NCI-H748 (cell line): ENCODE data around the gene GRIK3.

Source experiments
- DNase-seq: peaks from one replicate; lab custom pipeline; 2025; ENCODE audit not compliant: unreplicated experiment; lab: John Stamatoyannopoulos, UW

The GRIK3 gene

GRCh38 chr1:37047542-37047941 is 13.2 kb upstream of the GRIK3 start:
- no peak for DNase-seq

GRCh38 chr1:37043101-37043500 is 8.8 kb upstream of the GRIK3 start:
- no peak for DNase-seq

GRCh38 chr1:37042506-37042905 is 8.2 kb upstream of the GRIK3 start:
- no peak for DNase-seq

GRCh38 chr1:37041483-37041882 is 7.2 kb upstream of the GRIK3 start:
- no peak for DNase-seq

GRCh38 chr1:37040773-37041172 is 6.5 kb upstream of the GRIK3 start:
- peak; percentile 31 for DNase-seq

GRCh38 chr1:37040261-37040660 is 5.9 kb upstream of the GRIK3 start:
- peak; percentile 39 for DNase-seq

- DNase-seq = peak; percentile 92
Measured at GRCh38 chr1:37038227-37039093, 4.1 kb upstream of the GRIK3 start.

GRCh38 chr1:37037690-37038089 is 3.4 kb upstream of the GRIK3 start:
- DNase-seq = peak; percentile 34

- no peak for DNase-seq
Measured at GRCh38 chr1:37036667-37037053, 2.3 kb upstream of the GRIK3 start.

- no peak for DNase-seq
Measured at GRCh38 chr1:37035796-37036666, 1.7 kb upstream of the GRIK3 start.

- DNase-seq = peak; percentile 55
Measured at GRCh38 chr1:37035014-37035691, 838 bp upstream of the GRIK3 start.

- peak; percentile 36 for DNase-seq
Measured at GRCh38 chr1:37033355-37034101, 787 bp downstream of the GRIK3 start.

GRCh38 chr1:37032660-37033354 is 1.5 kb downstream of the GRIK3 start:
- DNase-seq = no peak

- DNase-seq = no peak
Measured at GRCh38 chr1:37031871-37032270, 2.4 kb downstream of the GRIK3 start.

- DNase-seq = no peak
Measured at GRCh38 chr1:37031429-37031828, 2.9 kb downstream of the GRIK3 start.

GRCh38 chr1:37028981-37029617 is 5.2 kb downstream of the GRIK3 start:
- DNase-seq = peak; percentile 12

GRCh38 chr1:37021502-37021901 is 12.8 kb downstream of the GRIK3 start:
- DNase-seq = no peak

GRCh38 chr1:37020653-37021277 is 13.6 kb downstream of the GRIK3 start:
- no peak for DNase-seq

GRCh38 chr1:37018510-37018909 is 15.8 kb downstream of the GRIK3 start:
- no peak for DNase-seq
